GM18868 (cell line): ENCODE measurements around the gene PLCH1.
A peak's percentile ranks its signal among the peaks of the same experiment; 100 is the strongest.

Experiments
- ATAC-seq: cut with Tn5 transposase; IDR thresholded peaks from one replicate; pipeline ENCODE4 v1.9.1; 2021; ENCODE audit warnings: mild to moderate bottlenecking, moderate library complexity; ENCODE audit not compliant: unreplicated experiment

Gene PLCH1

GRCh38 chr3:155554777-155555451 lies 190.0 kb downstream of the PLCH1 start:
- ATAC-seq, result no peak

- no peak for ATAC-seq
Measured at GRCh38 chr3:155553780-155554179, 191.1 kb downstream of the PLCH1 start.

- no peak for ATAC-seq
Measured at GRCh38 chr3:155553326-155553725, 191.5 kb downstream of the PLCH1 start.

- ATAC-seq, result no peak
Measured at GRCh38 chr3:155550391-155550790, 194.5 kb downstream of the PLCH1 start.

GRCh38 chr3:155549087-155549486 lies 195.8 kb downstream of the PLCH1 start:
- no peak for ATAC-seq

GRCh38 chr3:155548195-155548594 lies 196.7 kb downstream of the PLCH1 start:
- no peak for ATAC-seq

GRCh38 chr3:155535098-155535497 lies 209.8 kb downstream of the PLCH1 start:
- no peak for ATAC-seq

GRCh38 chr3:155528579-155528978 lies 216.3 kb downstream of the PLCH1 start:
- no peak for ATAC-seq

- no peak for ATAC-seq
Measured at GRCh38 chr3:155525324-155525833, 219.5 kb downstream of the PLCH1 start.

- no peak for ATAC-seq
Measured at GRCh38 chr3:155520463-155520862, 224.4 kb downstream of the PLCH1 start.

- ATAC-seq, result peak; percentile 89
Measured at GRCh38 chr3:155519078-155519477, 225.8 kb downstream of the PLCH1 start.

GRCh38 chr3:155517903-155518302 lies 227.0 kb downstream of the PLCH1 start:
- ATAC-seq, result no peak

GRCh38 chr3:155516439-155516838 lies 228.4 kb downstream of the PLCH1 start:
- no peak for ATAC-seq

GRCh38 chr3:155512867-155513261 lies 232.0 kb downstream of the PLCH1 start:
- ATAC-seq, result no peak

- ATAC-seq, result no peak
Measured at GRCh38 chr3:155512175-155512866, 232.6 kb downstream of the PLCH1 start.

GRCh38 chr3:155504682-155505081 lies 240.2 kb downstream of the PLCH1 start:
- no peak for ATAC-seq

- ATAC-seq, result no peak
Measured at GRCh38 chr3:155502630-155503029, 242.2 kb downstream of the PLCH1 start.

GRCh38 chr3:155500194-155500818 lies 244.6 kb downstream of the PLCH1 start:
- no peak for ATAC-seq

GRCh38 chr3:155497930-155498647 lies 246.8 kb downstream of the PLCH1 start:
- no peak for ATAC-seq

GRCh38 chr3:155496206-155496605 lies 248.7 kb downstream of the PLCH1 start:
- ATAC-seq, result no peak

GRCh38 chr3:155495387-155495786 lies 249.5 kb downstream of the PLCH1 start:
- peak; percentile 90 for ATAC-seq
